Suppressor macrophage (primary cell): ENCODE data around the gene CFAP99.
"Not testable (repeated sequence)": the region's sequence is repeated elsewhere in the genome, so short reads cannot be mapped to it uniquely, and the experiment has no call there.

ENCODE experiments used
- DNase-seq, 4 experiments: peaks; one replicate each; pipeline ENCODE4 v3.0.0-alpha.2; 2020 to 2022

CFAP99 gene

GRCh38 chr4:2449051-2449450 is 30.3 kb downstream of the CFAP99 start:
- no peak for DNase-seq

GRCh38 chr4:2449511-2450392 is 31.0 kb downstream of the CFAP99 start:
- DNase-seq = no peak

- DNase-seq = no peak
Observed at GRCh38 chr4:2450394-2451035, 31.8 kb downstream of the CFAP99 start.

DNA sequence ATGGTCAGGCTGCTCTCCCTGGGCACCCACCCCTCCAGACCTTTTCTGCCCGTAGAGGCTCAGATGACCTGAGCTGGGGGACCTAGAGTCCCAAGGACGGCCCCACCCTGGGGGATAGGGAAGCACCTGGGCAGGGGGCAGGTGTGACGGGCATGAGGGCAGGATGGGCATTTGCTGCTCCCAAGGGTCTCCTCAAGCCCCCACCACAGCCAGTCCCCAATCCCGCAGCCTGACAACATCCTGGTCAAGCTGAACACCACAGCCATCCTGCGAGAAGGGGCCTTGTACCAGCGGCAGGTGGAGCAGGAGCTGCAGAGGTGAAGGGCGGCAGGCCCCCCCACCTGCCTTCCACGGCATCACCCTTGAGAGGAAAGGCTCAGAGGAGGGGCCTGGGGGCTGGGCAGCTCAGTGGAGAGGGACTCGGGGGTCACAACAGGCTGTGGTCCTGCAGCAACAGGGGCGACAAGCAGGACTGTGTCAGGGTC is 32.3 kb downstream of the CFAP99 start:
- no peak for DNase-seq

GRCh38 chr4:2451821-2452785 is 33.3 kb downstream of the CFAP99 start:
- DNase-seq = no peak

DNA sequence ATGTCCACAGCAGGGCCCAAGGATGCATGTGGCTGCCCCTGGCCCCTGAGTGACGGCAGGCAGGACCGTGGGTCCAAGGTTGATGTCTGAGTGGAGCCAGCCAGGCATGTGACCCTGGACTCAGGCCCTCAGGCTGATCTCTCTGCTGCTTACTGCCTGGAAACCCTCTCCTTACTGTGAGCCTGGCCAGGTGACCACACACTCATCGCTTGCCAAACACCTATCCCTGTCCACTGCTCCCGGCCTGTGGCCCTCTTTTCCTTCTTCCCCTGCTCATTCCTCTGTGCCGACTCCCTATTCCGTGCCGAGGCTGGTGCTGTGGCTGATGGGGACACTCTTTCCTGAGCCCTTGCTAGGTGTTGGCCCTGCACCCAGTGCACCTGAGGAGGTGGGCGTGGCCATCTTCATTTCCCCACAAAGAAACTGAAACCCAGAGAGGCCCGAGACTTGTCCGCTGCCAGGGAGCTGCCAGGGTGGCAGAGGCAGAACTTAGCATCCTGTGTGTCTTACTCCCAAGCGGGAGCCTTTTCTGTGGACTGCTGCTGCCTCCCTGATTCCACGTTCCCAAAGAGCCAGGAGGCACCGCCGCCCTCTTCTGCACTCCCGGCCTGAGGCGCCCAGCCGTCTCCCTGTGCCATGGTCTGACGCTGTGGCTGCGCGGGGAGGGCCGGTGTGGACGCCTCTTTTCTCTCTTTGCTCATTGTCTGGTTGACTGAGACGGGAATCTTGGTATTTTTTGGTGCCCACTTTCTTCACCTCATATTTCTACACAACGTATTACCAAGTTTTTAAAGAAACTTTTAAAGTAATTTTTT is 38.9 kb downstream of the CFAP99 start:
- no peak for DNase-seq

- DNase-seq = no peak
Observed at GRCh38 chr4:2458546-2459491, 40.1 kb downstream of the CFAP99 start.

- DNase-seq = no peak
Observed at GRCh38 chr4:2459589-2460349, 41.0 kb downstream of the CFAP99 start.

DNA sequence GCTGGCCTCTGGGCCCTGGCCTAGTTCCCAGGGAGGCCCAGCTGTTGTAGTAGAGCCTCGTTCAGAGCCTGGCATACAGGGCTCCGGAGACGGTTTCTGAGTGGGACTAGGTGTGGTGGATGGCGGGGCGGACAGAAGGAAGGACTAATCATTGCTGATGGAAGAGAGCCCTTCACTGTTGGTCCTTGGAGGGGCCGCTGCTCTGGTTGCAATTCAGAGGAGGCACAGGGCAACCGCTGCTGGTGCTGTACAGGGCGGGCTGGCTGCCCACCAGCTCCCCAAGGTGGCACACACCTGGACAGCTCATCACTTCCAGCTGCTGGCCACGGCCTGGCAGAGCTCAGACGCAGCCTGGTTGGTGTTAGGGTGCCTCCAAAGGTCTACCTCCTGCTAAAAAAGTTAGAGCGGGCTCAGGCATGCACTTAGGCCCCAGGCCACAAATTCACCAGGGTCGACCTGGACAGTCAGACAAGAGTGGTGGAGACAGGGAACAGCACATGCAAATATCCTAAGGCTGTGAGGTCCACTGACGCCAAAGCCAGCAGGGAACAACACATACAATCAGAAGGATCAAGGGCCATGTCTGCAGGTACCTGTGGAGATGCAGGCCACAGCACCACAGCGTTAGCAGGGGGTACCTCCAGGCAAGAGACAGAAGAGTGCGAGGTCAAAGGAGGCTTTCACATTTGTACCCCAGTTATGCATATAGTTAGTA is 42.6 kb downstream of the CFAP99 start:
- no peak for DNase-seq

DNA sequence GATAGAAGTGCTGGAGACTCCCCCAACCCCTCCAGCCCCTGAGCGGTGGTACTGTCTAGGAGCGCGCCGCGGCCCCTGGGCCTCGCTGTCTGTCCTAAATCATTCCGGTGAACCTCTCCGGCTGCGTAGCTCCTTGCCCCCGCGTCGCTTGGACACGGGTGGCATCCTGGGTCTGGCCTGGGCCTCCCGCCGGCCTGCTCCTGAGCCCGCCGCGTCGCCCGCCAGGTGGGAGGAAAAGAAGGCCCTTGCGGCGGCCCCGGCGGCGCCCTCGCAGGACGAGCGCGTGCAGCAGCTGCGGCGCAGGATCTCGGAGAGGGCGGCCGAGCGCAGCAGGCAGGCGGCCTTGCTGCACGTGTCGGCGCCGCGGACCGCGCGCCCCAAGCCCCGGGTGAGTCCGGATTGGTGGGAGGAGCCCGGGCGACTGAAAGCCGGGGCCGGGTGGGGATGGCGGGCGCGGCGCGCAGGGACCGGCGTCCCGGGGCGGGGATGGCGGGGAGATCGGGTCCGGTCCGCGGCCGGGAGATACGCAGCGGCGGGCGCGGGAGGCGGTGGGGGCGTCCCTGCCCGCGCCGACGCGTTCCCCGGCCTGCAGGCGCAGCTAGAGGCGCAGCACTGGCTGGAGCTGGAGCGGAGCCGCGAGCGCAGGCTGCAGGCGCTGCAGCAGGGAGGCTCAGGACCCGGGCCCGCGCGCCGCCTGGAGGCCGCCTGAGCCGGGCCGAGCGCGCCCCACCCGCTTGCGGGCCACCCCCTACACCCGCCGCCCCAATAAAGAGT is 43.6 kb downstream of the CFAP99 start:
- peak; percentile 70 to 90 (median 78) for DNase-seq

DNA sequence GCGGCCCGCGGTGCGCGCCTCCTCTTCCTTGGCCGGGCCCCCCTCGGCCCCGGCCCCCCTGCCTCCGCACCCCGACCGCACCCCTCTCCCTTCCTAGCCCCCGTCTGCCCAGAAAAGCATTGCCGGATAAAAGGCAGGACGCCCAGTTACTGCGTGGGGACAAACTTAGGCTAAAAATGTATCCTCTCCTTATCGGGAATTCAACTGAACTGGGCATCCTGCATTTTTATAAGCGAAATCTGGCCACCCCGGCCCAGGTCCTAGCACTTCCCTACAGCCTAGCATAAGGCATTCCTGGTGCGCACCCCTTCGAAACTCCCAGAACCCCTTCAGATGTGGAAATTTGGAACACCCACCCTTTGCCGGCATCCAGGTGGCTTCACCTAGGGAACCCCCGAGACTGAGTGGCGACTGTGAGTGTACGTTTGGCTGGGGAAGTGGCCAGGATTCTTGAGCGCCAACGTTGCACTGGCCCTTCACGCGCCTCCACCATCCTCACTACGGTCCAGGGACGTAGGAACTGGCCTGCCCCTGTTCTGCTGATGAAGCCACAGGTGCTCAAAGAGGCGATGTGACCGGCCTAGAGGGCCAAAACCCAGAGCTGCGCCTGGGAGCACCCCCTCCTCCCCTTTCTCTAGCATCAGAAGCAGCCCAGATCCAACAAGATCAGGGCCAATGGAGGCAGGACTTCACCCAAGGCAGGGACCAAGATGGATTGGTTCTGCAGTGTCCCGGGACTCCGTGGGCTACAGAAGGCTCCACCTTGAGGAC is 44.4 kb downstream of the CFAP99 start:
- DNase-seq = no peak

- no peak for DNase-seq
Observed at GRCh38 chr4:2465032-2465431, 46.3 kb downstream of the CFAP99 start.

GRCh38 chr4:2465544-2465943 is 46.8 kb downstream of the CFAP99 start:
- not testable (repeated sequence) for DNase-seq

DNA sequence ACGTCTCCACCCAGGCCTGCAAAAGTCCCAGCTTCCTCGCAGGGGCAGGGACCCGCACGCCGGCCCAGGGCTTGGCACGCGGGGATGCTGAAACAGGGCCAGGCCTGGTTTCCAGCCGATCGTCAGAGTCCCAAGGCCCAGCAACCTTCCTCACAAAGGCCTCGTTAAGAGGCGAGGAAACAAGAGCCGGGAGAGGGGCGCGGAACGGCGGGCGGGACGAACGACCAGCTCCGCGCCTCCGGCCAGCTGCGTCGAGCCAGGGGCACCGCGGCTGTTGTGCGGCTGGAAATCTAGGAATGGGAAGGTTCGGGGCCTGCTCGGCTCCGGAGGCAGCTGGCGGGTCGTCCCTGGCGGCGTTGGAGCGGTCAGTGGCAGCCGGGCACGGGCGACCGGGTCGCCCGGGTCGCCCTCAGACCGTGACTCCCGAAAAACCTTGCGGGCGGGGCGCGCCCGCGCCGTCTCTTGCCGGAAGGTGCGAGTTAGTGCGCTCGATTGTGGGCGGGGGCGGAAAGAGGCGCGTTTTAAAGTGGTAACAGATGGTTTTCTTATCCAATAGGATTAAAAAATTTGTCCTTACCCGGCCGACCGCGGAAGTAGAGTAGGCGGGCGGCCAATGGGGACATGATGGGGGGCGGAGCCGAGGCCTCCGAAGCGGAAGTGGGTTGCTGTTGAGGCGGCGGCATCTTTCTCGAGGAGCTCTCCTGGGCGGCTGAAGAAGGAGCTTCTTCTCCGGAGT is 49.9 kb downstream of the CFAP99 start, which contains the start of gene RNF4:
RNF4 (plus strand) TSS at position 651 of the 736 bp plus-strand sequence. CDS start 21,388 bp downstream, outside the sequence.
- DNase-seq = peak; percentile 97 to 99 (median 98)

DNA sequence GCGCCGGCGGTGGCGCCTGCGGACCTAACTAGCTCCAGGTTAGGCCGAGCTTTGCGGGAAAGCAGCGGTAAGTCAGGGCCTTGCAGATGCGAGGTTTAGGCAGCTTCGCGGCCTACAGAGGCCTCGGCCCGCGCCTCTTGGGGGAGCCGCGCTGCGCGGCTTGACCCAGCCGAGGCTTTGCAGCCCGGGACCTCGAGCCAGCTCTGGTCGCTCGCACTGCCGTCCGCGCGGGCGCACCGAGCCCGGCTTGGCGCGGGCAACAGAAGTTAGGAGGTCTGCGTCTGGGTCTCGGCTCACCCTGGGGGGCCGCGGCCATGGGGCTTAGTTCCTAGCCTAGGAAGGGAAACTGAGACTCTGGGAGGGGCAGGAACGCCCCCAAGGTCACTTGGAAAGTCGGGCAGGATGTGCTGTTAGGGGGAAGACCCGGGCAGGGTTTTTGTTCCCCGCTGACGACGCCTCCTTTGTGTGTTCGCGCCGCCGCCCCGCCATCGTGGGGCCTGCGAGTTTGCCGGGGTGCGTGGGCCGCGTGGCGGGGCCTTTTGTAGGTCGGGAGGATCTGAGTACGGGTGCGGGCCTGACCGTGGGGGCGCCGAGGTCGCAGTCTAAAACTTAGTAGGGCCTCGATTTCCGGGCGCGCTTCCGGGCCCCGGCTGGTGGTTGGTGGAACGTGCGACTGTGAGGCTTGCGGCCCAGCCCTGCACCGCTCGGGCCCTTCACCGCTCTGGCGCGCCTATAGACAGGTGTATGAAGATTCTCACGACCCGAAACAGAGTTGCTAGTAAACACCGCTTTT is 50.6 kb downstream of the CFAP99 start:
- peak; percentile 50 to 77 (median 60) for DNase-seq

GRCh38 chr4:2470791-2471190 is 52.0 kb downstream of the CFAP99 start:
- no peak for DNase-seq
